Colon (tissue), 2 donors: ENCODE results near the gene NEDD4.
"Not testable (repeated sequence)": the region's sequence is repeated elsewhere in the genome, so short reads cannot be mapped to it uniquely, and the experiment has no call there.

Experiments
- FAIRE-seq: peaks from 2 replicates; lab custom pipeline; 2012; peaks lifted over from hg19 to GRCh38; lab: Jason Lieb, UNC
- donor health status: control.
- donor health status: control.

NEDD4 gene

DNA sequence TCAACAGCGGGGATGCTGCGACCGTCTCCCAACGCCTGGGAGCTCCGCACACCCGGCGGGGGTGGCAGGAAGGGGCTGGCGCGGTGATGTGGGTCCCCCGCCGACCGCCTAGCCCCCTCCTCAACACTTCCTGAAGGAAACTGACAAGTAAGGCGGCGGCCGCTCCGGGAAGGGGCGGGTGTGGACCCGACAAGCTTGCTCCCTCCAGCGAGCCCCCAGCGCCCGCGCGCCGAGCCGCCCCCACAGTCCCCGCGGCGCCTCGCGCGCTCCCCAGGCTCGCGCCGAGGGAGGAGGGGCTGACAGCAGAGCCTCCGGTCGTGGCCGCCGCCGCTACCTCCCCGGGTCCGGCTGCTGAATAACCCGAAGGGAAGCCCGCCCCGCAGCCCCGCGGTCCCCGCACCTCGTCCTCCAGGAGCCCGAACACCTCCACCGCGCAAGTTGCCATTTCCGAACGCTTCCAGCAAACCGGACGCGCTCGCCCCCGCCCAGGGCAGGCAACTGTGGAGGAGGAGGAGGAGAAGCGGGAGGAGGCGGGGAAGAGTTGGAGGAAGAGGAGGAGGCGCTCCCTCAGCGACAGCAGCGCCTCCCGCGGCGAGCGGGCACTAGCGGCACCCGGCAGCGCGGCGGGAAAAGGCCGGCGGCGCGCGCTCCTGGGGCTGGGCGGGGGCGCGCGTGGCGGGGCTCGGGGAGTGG, at the start of gene NEDD4:
Gene NEDD4, minus strand, starts transcription at position 502 of the 693 bp plus-strand sequence. Its CDS starts 57 bp downstream, at position 445.
- no peak for FAIRE-seq

DNA sequence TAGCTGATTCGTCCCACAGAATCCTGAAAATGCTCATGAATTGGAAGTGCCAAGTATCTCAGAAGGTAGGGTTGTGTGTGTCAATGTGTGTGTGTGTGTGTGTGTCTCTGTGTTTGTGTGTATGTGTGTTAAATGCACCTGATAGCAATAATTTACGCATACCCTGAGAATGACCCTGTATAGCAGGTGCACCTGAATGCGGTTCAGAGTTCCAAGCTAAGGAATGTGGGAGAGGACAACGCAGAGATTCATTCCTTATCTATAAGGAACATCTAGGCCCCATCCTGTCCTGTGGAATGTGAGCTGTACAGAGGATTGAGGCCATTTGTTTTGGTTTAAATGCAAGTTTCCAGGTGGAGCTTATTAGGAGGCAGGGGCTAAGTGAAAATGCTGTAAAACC, 49.1 kb upstream of the NEDD4 start:
- no peak for FAIRE-seq

DNA sequence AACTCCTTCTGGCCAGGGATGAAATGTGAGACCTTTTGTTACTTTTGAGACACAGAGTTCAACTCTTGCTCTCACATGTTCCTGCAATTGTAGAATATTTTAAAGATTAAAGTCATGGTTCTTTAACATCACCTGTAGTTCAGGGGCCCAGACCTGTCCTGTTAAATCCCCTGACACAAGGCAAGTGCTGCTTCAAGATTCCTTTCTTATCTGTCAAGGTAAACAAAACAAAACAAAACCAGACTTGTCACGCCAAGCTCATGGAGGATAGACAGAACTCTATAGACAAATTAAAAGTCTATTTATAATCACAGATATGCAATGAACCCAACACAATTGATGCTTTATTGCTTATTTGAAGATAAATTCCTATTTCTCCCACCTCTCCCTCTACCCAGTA, 48.6 kb upstream of the NEDD4 start:
- FAIRE-seq, result no peak

DNA sequence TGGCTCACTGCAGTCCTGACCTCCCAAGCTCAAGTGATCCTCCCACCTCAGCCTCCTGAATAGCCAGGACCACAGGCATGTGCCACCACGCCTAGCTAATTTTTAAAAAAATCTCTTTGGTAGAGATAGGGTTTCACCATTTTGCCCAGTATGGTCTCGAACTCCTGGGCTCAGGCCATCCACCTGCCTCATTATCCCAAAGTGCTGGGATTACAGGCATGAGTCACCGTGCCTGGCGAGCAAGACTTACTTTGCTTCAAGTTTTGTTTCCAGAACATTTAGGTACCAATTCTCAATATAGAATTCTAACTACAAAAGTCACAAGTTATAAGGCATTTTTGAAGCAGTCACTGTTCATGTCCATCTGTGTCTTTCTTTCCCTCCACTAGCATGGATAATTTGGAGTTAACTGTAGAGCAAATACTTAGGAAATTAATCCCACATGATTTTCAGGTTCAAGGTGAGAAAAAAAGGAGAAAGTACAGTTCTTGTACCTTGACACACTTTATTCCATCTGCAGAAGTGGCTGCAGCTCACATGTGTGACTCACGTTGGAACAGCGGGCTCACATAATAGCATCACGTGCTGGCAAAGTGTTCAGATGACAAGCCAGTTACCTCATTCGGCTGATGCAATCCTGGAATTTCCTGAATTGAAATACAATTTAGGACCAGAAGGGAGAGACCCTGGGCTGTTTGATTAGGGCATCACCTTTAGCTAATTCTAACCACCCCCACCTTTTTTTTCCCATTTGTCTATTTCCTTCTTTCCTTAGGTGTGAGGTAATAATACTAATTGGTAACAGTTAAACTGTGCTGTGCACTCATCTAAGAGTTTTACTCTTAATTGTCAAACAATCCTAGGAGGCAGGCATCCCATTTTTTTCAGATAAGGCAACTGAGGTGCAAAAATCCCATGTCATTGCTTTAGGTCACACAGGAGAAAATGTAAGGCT, 46.9 kb upstream of the NEDD4 start:
- no peak for FAIRE-seq

DNA sequence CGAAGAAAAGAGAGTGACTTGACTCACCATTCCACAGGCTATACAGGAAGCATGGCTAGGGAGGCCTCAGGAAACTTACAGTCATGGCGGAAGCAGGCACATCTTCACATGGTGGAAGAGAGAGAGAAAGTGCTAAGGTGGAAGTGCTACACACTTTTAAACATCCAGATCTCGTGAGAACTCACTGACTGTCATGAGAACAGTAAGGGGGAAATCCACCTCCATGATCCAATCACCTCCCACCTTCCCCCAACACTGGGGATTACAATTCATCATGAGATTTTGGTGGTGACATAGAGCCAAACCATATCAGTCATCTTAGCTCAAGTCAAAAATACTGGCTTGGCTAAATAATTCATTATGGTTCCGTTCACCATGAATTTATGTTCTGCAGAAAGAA, 45.3 kb upstream of the NEDD4 start:
- FAIRE-seq, result no peak

DNA sequence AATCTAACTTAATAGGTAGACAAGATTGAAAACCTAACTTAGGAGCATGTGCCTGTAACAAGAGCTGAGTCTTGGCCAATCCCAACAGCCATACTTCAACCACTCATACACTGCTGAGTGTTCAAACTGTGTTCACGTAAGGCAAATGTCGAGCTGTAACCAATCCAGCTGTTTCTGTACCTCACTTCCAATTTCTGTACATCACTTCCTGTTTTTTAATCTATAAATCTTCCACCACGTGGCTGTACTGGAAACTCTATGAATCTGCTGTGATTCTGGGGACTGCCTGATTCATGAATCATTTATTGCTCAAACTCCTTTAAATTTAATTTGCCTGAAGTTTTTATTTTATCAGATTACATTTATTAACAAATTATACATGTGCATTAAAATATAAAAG, 44.6 kb upstream of the NEDD4 start:
- FAIRE-seq, result no peak

DNA sequence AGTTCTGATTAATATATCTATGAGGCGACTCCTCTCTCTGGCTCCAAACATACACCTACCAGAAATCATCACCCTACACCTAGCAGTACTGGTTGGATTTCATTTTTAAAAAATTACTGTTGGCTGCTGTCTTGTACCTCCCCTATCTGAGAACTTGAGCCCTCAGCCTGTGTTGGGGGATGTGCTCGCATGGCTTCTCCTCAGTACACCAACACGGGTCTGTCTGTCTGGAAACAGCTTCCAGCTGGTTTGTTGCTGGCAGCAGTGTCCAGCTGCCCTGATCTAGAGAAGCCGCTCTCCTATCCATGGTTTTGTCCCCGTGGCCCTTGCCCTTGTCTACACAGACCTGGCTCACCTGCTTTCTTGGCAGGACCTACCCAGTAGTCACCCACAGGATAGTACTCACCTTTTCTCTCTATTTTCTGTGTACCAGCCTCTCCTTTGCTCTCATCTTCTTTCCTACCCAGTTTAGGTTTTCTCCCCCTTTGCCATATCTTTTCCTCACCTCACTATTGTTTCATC, 43.2 kb upstream of the NEDD4 start:
- no peak for FAIRE-seq

DNA sequence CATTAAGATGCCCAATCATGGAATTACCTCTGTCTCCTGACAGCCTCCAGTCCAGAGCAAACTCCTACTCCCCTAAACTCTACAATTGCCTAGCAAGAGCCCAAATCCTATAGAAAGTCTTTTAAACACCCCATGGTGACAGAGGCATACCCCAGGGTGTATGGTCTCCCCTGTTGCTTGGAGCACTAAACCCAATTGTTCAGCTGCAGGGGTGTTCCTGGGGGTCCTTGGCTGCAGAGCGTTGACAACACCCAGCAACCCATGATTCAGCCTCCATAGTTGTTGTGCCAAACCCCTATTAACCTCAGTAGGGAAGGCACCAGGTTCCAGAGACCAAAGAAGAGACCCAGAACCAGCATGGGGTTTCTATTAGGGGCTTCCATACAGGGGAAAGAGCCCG, 41.8 kb upstream of the NEDD4 start:
- FAIRE-seq, result no peak

DNA sequence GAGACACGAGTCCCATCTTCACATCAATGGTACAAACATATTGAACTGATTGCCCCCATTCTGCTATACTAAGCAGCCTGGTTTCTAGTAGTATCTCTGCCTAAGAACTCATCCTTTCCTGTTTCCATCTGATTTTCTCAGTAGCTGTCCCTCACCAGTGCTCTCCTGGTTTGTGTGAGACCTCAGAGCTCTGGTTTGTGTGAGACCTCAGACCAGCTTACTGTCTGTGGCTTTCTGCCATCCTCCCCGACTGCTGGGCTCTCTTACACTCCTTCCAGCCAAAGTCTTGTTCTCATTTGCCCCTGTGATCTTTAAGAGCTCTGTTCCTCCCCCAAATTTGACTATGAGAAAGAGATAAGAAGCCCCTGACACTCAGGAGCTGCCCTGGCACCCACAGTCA, 41.1 kb upstream of the NEDD4 start:
- FAIRE-seq, result no peak

DNA sequence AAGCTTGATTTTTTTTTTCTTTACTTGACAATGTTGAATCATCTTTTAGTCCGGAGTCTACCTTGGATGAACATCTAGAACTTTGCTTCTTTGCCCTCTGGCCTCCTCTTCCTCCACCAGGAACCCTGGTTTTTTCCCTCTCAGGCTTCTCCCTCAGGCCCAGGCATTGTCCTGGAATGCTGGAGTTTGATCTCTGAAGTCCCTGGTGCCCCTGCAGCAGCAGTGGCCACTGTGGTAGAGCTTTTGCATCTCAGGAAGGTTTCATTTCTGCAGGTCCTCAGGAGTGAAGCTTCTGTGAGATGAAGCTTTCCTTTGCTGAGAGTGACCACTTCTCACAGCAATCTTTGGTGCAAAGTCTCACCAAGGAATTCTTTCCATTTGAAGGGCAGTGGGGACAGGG, 39.0 kb upstream of the NEDD4 start:
- no peak for FAIRE-seq

DNA sequence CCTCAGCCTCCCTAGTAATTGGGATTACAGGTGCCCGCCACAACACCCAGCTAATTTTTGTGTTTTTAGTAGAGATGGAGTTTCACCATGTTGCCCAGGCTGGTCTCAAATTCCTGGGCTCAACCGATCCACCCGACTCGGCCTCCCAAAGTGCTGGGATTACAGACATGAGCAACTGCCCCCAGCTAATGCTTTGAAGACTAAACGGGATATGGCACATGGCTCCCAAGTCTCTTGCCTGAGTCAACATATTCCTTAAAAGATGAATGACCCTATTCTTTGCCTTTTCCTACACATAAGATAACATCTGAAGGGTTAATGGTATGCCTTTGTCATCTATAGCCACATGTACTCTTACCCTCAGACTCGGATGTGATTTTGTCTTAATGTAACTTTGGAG, 38.4 kb upstream of the NEDD4 start:
- no peak for FAIRE-seq

DNA sequence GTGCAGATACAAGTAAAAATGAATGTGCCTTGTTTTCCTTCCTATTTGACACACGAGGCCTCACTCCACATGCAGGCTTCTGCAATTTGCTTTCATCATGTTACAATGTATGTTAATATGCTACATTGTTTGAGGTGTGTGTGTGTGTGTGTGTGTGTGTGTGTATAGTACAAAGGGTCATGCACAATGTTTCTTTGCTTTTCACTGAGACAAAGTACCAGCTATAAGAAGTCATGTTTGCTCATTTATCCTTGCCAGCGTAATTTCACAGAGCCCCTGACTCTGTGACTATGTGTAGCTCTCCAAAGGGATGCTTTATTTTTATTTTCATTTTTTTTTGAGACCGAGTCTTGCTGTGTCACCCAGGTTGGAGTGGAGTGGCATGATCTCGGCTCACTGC, 38.0 kb upstream of the NEDD4 start:
- FAIRE-seq, result no peak

DNA sequence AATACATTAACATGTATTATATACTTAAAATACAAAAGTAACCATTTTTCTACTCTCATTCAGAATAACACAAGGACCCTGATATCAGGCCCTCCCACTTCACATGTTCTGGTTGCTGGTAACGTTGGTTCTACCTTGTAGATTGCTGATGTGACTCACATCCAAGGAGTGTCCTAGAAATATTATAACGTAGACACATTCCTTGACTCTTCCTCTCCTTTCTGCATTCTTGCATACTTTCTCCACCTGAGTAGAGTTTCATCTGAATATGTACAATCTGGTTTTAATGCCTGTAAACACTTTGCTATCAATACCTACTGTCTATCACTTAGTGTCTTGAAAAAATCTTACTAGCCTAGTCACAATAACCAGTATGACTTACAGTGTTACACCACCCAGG, 35.0 kb upstream of the NEDD4 start:
- no peak for FAIRE-seq

DNA sequence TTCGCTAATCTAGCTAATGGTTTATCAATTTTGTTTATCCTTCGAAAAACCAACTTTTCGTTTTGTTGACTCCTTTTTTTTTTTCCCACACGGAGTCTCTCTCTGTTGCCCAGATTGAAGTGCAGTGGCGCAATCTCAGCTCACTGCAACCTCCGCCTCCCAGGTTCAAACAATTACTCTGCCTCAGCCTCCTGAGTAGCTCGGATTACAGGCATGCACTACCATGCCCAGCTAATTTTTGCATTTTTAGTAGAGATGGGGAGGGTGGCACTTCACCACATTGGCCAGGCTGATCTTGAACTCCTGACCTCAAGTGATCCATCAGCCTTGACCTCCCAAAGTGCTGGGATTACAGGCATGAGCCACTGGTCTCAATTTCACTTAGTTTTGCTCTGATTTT, 29.7 kb upstream of the NEDD4 start:
- FAIRE-seq, result not testable (repeated sequence)

DNA sequence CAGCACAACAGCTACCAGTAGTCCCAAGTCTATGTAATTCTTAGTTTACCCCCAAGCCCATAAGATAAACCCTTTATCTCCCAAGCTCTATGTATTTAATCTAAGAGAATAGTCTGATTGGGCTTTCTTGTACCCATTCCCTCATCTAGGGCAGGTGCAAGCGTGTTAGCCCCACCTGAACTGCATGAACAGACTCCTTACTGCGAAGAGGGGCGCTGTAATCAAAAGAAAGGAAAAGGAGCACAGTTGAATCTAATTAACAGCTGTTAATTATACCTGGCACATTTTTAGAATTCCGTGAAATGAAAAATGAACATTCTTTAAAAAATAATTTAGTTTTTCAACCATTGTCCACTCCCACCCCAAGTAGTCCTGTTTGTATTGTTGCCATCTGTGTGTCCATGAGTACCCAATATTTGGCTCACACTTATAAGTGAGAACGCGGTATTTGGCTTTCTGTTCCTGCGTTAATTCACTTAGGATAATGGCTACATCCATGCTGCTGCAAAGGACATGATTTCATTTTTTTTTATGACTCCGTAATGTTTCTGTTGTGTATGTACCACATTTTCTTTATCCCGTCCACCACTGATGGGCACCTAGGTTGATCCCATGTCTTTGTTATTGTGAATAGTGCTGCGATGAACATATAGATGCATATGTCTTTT, 26.5 kb upstream of the NEDD4 start:
- no peak for FAIRE-seq

DNA sequence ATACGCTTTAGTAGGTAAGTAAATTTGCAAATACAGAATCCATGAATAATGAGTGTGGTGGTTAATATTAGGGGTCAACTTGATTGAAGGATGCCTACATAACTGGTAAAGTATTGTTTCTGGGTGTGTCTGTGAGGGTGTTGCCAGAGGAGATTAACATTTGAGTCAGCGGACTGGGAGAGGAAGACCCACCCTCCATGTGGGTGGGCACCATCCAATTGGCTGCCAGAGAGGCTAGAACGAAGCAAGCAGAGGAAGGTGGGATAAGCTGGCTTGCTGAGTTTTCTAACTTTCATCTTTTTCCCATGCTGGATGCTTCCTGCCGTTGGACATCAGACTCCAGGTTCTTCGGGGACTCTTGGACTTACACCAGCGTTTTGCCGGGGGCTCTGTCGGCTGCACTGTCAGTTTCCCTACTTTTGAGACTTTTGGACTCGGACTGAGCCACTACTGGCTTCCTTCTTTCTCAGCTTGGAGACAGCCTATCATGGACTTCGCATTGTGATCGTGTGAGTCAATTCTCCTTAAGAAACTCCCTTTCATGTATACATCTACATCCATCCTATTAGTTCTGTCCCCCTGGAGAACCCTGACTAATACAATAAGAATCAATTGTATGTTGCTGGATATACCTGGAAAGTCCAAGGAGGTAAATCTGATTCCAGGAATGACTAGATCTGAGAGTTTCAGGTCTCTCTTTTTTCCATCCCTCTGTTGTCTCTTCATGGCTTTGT, 25.8 kb upstream of the NEDD4 start:
- FAIRE-seq, result no peak

DNA sequence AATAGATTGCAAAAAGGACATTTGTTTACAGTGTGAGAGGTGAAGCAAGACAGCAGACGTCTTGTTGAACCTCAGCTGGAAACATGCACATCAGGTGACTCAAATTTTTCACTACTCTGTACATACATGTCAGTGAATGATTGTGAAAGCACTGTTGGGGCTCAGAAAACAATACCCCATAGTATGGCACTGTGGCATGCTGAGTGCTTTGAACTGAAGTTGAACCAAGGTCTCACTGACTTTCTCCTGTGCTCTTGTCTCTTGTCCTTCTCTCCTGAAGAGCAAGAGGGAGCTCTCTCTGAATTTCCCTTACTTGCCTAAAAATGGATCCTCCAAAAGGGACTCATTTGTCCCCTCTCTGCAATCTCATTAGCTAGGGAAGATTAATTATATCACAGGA, 24.5 kb upstream of the NEDD4 start:
- FAIRE-seq, result no peak

DNA sequence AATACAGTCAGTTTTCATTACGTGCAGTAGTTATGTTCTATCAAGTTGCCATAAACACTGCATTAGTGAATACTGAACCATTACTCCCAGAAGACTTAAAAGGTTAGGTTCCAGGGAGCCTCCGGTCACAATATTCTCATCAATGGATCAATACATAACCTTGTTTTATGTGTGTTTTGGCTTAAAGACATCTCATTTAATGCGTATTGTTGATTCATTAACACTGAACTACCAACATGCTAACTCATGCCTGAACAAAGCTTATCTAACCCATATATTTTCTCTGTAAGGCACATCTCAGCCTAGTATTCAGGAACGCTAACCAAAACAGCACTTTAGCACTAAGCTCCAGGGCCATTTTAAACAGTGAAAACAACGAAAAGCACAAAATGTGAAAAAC, 24.1 kb upstream of the NEDD4 start:
- FAIRE-seq, result no peak

DNA sequence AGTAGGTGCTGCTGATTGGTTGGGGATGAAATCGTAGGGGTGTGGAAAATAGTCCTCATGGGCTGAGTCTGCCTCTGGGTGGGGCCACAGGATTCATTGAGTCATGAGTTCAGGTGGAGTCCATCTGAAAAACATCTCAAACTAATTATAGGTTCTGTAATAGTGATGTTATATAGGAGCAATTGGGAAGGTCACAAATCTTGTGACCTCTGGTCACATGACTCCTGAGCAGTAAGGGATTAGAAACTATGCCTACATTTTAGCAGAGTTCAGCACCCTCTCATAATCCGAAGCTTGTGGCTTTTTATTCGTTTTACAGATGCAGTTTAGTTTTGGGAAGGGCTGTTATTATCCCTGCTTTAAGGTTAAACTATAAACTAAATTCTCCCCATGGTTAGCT, 22.9 kb upstream of the NEDD4 start:
- no peak for FAIRE-seq

DNA sequence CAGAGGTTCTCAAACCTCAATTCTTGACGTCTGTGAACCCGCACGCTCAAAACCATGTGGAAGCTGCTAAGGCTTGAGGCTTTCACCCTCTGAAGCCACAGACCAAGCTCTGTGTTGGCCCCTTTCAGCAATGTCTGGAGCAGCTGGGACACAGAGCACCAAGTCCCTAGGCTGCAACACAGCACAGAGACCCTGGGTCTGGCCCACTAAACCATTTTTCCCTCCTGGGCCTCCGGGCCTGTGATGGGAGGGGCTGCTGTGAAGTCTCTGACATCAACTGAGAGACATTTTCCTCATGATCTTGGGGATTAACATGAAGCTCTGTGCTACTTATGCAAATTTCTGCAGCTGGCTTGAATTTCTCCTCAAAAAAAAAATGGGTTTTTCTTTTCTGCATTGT, 21.3 kb upstream of the NEDD4 start:
- FAIRE-seq, result no peak

DNA sequence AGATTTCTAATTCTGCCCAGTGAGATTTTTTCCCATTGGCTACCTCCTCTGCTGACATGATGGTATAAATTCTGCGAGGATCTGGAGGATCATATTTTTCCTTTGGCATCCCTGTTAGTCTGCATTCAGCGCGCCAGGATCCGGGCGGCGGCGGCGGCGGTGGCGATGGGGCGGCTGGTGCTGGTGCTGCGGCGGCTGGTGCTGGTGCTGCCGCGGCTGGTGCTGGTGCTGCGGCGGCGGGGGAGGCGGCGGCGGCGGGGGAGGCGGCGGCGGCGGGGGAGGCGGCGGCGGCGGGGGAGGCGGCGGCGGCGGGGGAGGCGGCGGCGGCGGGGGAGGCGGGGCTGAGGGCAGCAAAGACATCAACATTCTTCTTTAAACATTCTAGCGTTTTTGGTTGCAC, 13.6 kb upstream of the NEDD4 start:
- FAIRE-seq, result not testable (repeated sequence)

DNA sequence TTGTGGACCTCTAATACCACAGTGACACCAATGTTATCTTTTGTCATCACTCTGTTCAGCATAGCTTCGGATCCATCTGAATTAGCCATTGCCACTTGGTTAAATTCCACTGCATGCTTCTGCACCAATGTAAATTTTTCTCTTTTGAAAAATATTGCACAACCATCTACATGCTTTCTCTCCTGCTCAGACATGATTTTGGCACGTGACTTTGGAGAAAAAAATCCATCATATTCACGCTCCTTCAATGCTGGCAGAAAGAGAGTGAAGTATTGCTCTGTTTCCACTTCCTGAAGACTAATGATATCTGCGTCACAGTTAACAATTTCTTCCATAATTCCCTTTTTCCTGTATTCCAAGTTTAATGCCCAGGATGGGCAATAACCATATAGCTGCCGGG, 13.0 kb upstream of the NEDD4 start:
- not testable (repeated sequence) for FAIRE-seq
